ENCODE results near the gene RNF169. TPM values are rescaled to one million over a fixed set of nuclear protein-coding genes. Genes with fewer than 3 reads are reported as not detected.
A peak's percentile ranks its signal among the peaks of the same experiment; 100 is the strongest.

The RNF169 gene
- total RNA-seq, 1 experiment from 2014 or later: 13.0 TPM

GRCh38 chr11:74845978-74846517, 97.4 kb downstream of the RNF169 start:
- H3K23ac ChIP-seq (ENCODE audit: insufficient read length, low read depth, low read length): no peak overlapping the region
- no peak for DNase-seq
- H2BK20ac ChIP-seq (ENCODE audit: low read depth, low read length, poor library complexity, severe bottlenecking): no peak overlapping the region
- H3K9ac ChIP-seq (ENCODE audit: extremely low read depth, insufficient read length, low read length): no peak overlapping the region
- no peak overlapping the region for H4K8ac ChIP-seq (replicated peaks; ENCODE audit: insufficient read length, low read depth, low read length)
- H2BK15ac ChIP-seq (ENCODE audit: low read depth, low read length): no peak overlapping the region
- WGBS (ENCODE audit: extremely low coverage, insufficient read length, low lambda C conversion rate): no CpG with 5 or more reads among the region's 5 CpGs
- H2AK5ac ChIP-seq (ENCODE audit: insufficient read length, low read length): no peak overlapping the region
- H3K27me3 ChIP-seq (ENCODE audit: insufficient read depth, low read length): no peaks in the 10 kb centered on the region
- no peaks in the 10 kb centered on the region for H3K79me1 ChIP-seq (ENCODE audit: insufficient read depth, low read depth, low read length, poor library complexity, severe bottlenecking)
- no peak overlapping the region for H4K91ac ChIP-seq (ENCODE audit: insufficient read length, low read depth, low read length)
- H3K79me2 ChIP-seq (ENCODE audit: insufficient read depth, low read length): no peaks in the 10 kb centered on the region
- H3T11ph ChIP-seq (ENCODE audit: low read length): no peak overlapping the region
- no peaks in the 10 kb centered on the region for H3K23me2 ChIP-seq (ENCODE audit: insufficient read length, low read depth, low read length, poor library complexity, severe bottlenecking)
- H3K4ac ChIP-seq (ENCODE audit: low read depth, low read length): no peak overlapping the region
- H3K9me3 ChIP-seq (ENCODE audit: control insufficient read depth, low read depth, low read length): no peaks in the 10 kb centered on the region
- no peak overlapping the region for H3K56ac ChIP-seq (ENCODE audit: insufficient read length, low read depth, low read length)
- H2BK12ac ChIP-seq (ENCODE audit: insufficient read length, low read depth, low read length): no peak overlapping the region
- H2BK120ac ChIP-seq (ENCODE audit: low read depth, low read length, poor library complexity, severe bottlenecking): no peak overlapping the region
- H4K20me1 ChIP-seq (ENCODE audit: control insufficient read depth, insufficient read depth, insufficient read length): no peaks in the 10 kb centered on the region
- no peak overlapping the region for H3K27ac ChIP-seq (ENCODE audit: insufficient read length, low read depth, low read length)
- Mint-ChIP-seq H3K27me3 (ENCODE audit: low read depth) (no peaks in the 10 kb centered on the region), H3K36me3 (ENCODE audit: insufficient read depth in 1 of 3, low read depth in 3 of 3) (peaks cover 0 to 22% (median 3%) of the 10 kb centered on the region in 3 experiments; a peak in 4 of 7 replicates), H3K27ac (peak overlapping the region in 1 of 3 experiments; percentile 40; a peak in 2 of 7 replicates), H3K4me1 (peaks cover 16 to 20% of the 10 kb centered on the region in 2 experiments), H3K9me3 (no peaks in the 10 kb centered on the region), H3K4me3 (no peak overlapping the region)
- no peak overlapping the region for H3K18ac ChIP-seq (ENCODE audit: insufficient read length, low read depth, low read length)
- H4K5ac ChIP-seq (ENCODE audit: insufficient read length, low read depth, low read length): no peak overlapping the region
- H3K4me1 ChIP-seq (ENCODE audit: insufficient read depth, low read length): peaks cover 8% of the 10 kb centered on the region; the same call in 1 of the 2 replicates
- H2BK5ac ChIP-seq (ENCODE audit: insufficient read length, low read length): no peak overlapping the region
- no peak overlapping the region for H3K14ac ChIP-seq (ENCODE audit: insufficient read depth, low read length)
- TF ChIP-seq CTCF (conservative IDR thresholded peaks at IDR 0.05): no peak
- no peak overlapping the region for H2AFZ ChIP-seq (ENCODE audit: low read length)
- no peak overlapping the region for H3K4me2 ChIP-seq (ENCODE audit: insufficient read depth, insufficient read length, low read length)

Data from H9 (cell line).